IPS DF 4.7 (cell line): ENCODE data around the gene FRMD4A.
"Not testable (repeated sequence)": the region's sequence is repeated elsewhere in the genome, so short reads cannot be mapped to it uniquely, and the experiment has no call there.

Experiments used
- DNase-seq: peaks from one replicate; pipeline ENCODE4 v3.0.0-alpha.2; 2013; ENCODE audit warnings: low spot score; ENCODE audit errors: extremely low read depth

FRMD4A gene

DNA sequence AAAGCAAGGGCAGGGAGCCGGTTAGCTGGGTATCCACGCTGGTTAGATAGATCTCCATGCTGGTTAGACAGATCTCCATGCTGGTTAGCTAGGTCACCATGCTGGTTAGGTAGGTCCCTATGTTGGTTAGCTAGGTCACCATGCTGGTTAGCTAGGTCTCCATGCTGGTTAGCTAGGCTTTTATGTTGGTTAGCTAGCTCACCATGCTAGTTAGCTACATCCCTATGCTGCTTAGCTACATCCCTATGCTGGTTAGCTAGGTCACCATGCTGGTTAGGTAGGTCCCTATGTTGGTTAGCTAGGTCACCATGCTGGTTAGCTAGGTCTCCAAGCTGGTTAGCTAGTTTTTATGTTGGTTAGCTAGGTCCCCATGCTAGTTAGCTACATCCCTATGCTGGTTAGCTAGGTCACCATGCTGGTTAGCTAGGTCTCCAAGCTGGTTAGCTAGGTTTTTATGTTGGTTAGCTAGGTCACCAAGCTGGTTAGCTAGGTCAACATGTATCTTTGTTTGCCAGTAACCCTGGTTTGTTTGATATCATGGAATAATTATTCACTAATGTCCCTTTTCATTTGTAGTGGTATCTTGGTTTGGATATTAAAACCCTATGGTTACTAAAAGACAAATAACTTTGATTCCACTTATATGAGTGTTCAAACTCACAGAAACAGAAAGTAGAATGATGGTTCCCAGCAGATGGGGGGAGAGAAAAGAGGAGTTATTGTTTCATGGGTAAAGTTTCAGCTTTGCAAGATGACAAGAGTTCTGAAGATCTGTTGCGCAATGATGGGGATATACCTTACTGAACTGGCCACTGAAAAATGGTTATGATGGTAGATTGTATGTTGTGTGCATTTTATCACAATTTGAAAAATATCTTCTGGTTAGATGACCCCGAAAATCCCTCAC is 607.7 kb downstream of the FRMD4A start:
- DNase-seq = no peak

GRCh38 chr10:13721486-13721885 is 609.2 kb downstream of the FRMD4A start:
- no peak for DNase-seq

- DNase-seq = no peak
These were observed 610.0 kb downstream of the FRMD4A start for GRCh38 chr10:13720699-13721098.

DNA sequence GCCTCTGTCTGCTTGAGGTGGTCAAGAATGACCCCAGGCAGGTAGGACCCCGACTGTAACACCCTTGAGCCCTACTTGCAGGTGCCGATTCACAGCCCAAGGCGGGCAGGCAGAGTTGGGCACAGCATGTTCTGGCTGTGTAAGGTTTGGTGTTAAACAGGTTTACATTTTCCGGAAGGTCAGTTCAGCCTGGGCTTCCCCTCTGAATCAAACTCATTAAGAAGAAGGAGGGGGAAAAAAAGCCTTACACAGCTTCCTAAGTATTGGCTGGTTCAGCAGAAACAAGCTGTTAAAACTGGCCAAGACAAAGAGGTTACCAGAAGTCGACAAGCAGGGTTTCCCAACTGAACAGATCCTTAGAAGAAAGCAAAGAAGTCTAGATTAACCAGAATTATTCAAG is 611.3 kb downstream of the FRMD4A start:
- DNase-seq = no peak

GRCh38 chr10:13718820-13719219 is 611.9 kb downstream of the FRMD4A start:
- DNase-seq = no peak

- DNase-seq = no peak
These were observed 612.6 kb downstream of the FRMD4A start for GRCh38 chr10:13717936-13718772.

DNA sequence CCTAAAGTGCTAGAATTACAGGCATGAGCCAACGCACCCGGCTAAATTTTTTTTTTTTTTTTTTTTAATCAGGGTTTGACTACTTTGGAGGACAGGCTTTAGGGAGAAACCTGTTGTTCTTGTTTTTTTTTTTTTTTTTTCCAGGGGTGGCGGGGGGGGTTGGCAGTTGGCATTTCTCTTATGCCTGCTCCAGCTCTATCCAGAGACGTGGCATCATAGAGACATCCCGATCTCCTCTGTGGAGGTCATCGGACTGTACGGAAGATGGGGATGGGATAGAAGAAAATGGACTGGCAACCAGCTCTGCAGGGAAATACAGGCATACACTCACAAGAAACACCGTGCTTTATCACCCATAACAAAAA is 613.2 kb downstream of the FRMD4A start:
- no peak for DNase-seq

DNA sequence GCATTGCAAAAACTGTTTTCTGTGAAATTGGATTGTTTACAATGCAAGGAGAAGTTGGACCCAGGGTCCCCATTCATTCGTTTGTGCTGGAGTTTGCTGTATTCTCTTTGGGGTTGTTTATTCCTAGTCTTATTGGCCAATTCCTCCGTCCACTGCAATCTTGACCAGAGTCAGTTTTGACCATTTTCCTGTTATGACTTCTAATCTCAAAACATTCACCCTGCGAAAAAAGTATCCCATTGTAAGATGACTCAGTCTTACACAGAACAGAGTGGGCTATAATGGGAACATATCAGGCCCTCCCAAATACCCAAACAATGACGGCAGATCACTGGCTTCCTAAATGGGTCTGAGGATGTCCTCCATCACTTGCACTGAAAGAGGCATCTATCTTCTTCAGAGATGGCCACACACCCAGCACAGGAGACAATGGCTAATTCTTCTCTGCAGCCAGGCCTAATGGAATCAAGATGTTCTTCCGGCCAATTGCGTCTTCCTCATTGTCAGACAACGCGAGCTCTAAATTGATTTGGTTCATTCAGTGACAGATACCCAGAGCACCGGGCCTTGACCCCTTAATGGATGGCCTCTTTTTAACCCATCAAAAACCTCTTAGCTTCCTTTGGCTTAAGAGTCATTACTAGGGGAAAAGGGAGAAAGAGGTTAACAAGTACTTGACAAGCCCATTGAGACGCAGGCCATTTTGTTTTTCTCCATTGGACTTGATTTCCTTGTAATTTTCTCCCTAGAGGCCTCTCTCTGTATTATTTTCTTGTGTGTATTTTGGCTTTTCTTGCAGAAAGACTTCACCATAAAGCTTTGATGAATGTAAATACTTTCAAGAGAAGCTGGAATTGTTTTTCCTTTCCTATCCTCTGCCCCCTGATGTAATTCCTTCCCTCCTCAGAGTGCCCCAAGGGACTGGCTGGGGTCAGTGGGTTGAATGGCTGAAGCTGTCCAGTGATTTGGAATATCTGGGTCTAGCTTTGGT is 614.3 kb downstream of the FRMD4A start:
- DNase-seq = no peak

GRCh38 chr10:13715596-13715995 is 615.1 kb downstream of the FRMD4A start:
- not testable (repeated sequence) for DNase-seq

GRCh38 chr10:13715100-13715499 is 615.6 kb downstream of the FRMD4A start:
- DNase-seq = no peak

- DNase-seq = no peak
These were observed 617.7 kb downstream of the FRMD4A start for GRCh38 chr10:13712837-13713581.

DNA sequence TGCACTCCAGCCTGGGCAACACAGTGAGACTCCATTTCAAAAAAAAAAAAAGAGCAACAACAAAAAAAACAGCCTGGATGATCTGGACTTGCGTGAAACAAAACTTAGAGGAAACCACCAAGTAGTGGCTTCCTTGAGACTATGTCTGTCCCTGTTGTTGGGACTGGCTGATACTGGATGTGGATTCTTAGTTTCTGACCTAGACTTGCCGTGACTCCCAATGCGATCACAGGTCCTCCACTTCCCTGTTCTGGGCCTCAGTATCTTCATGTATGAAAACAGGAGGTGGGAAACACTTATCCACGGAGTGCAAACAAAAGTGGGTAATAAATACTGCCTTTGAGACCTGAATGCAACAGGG is 618.3 kb downstream of the FRMD4A start:
- DNase-seq = no peak

DNA sequence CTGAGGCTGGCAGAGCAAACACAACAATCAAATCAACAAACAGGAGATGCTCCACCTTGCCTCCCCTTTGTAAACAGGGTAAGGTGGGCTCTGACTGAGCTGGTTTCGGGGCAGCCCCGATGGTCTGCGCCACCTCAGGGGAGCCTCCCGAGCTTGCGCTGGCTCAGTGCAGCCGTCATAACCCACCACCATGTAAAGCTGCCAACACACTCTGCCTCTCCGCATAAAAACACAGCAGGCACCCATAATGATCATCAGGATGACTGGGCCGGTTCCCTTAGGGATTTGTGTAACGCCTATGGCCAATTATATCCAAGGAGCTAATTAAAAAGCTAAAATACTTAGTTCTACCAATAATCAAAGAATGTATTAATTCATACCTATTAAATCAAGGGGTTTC is 619.4 kb downstream of the FRMD4A start:
- DNase-seq = no peak

- DNase-seq = no peak
These were observed 620.6 kb downstream of the FRMD4A start for GRCh38 chr10:13709931-13710650.

GRCh38 chr10:13708256-13708990 is 622.3 kb downstream of the FRMD4A start:
- DNase-seq = no peak

DNA sequence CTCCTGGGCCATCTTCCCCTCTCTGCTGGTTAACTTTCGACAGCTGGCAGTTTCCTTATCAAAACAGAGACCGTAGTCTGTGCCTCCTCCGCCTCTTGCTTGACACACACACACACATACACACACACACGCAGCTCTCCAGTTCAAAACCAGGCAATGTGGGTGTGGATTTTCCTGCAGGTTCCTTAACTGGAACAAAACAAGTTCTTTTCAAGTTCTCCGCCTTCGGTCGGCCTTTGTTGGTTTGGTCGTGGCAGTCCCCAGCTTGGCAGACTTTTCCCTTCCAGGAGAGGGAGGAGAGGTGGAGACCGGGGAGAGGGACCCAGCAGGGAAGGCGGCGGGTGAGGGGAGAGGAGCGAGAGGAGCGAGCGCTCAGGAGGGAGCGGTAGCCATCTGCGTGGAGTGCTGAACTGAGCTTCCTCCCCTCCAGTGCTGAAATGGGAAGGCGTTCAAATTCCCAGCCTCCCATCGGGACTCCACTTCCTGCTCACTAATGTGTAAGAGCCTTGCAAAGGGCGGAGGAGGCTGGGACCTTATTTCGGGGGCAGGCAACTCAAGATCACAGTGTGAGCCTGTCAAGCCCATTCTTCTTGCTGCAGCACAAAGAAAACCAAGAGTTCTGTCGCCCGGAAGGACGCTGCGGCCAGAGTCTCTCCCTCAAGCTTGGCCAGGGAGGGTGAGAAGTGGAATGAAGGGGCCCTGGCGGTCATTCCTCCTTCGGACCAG is 623.4 kb downstream of the FRMD4A start:
- peak; percentile 62 for DNase-seq

DNA sequence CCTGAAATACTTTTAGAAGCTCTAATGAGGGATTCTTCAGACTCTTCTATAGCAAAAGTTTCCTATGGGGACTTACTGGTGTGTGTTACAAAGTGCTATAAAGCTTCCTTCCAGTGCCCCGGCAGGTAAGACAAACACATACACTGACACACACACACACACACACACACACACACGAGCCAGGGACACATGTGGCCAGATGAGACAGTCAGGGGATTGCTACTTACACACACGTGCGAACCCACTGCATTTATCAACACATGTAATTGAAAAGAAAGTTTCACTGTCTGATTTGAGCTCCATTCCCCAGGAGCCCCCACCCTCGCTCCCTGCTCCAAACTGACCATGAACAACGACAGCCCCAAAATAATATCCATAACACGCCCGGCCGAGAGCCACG is 624.1 kb downstream of the FRMD4A start:
- no peak for DNase-seq

- no peak for DNase-seq
These were observed 624.5 kb downstream of the FRMD4A start for GRCh38 chr10:13706175-13706574.
